ENCODE measurements around the gene ZFPM1.

The ZFPM1 gene

DNA sequence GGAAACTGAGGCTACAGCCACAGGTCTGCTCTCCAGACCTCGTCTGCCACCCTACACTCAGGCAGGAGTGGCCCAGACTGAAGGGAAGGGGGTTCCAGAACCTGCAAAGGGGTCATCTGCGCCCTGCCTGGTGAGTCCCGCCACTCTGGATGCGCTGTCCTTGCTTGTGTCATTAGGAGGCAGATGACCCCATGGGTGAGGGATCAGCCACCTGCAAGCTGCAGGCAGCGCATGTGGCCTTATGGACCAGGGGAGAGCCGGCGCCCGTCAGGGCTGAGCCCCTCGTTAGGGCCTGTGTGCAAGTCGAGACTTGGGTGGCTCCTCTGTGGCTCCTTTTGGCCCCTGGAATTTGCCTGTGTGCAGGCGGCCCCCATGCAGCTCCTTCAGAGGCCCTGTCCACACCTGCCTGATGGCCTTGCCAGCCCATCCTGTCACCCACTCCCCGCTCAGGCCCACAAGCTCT lies 5.7 kb downstream of the ZFPM1 start:
- Histone ChIP-seq H3K27ac (ENCODE audit: low read depth, low read length) (no peak overlapping the region), H3K9me2 (replicated peaks; ENCODE audit: insufficient read depth, low read length) (no peaks in the 10 kb centered on the region), H3K4me3 (ENCODE audit: insufficient read depth, low read length, poor library complexity, severe bottlenecking) (no peak overlapping the region), H3F3A (ENCODE audit: insufficient read depth) (no peaks in the 10 kb centered on the region), H3K9ac (ENCODE audit: low read length) (no peak overlapping the region), H3K4me2 (ENCODE audit: low read depth, low read length, poor library complexity, severe bottlenecking) (no peak overlapping the region), H3K27me3 (ENCODE audit: low read length) (no peaks in the 10 kb centered on the region), H3K79me2 (ENCODE audit: insufficient read depth, low read length) (no peaks in the 10 kb centered on the region), H3K36me3 (ENCODE audit: low read length) (no peaks in the 10 kb centered on the region), H3K9me3 (ENCODE audit: insufficient read depth, low read length) (no peaks in the 10 kb centered on the region), H2AFZ (ENCODE audit: low read depth, low read length, severe bottlenecking) (no peak overlapping the region), H4K20me1 (ENCODE audit: low read depth, low read length) (no peaks in the 10 kb centered on the region)
- TF ChIP-seq EZH2phosphoT487 (conservative IDR thresholded peaks at IDR 0.05; ENCODE audit: low read length), result no peak
- TF ChIP-seq, protein P1, sequence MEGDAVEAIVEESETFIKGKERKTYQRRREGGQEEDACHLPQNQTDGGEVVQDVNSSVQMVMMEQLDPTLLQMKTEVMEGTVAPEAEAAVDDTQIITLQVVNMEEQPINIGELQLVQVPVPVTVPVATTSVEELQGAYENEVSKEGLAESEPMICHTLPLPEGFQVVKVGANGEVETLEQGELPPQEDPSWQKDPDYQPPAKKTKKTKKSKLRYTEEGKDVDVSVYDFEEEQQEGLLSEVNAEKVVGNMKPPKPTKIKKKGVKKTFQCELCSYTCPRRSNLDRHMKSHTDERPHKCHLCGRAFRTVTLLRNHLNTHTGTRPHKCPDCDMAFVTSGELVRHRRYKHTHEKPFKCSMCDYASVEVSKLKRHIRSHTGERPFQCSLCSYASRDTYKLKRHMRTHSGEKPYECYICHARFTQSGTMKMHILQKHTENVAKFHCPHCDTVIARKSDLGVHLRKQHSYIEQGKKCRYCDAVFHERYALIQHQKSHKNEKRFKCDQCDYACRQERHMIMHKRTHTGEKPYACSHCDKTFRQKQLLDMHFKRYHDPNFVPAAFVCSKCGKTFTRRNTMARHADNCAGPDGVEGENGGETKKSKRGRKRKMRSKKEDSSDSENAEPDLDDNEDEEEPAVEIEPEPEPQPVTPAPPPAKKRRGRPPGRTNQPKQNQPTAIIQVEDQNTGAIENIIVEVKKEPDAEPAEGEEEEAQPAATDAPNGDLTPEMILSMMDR (IDR thresholded peaks at IDR 0.05; ENCODE audit: insufficient read depth, low read length, poor library complexity, severe bottlenecking), result no peak

DNA sequence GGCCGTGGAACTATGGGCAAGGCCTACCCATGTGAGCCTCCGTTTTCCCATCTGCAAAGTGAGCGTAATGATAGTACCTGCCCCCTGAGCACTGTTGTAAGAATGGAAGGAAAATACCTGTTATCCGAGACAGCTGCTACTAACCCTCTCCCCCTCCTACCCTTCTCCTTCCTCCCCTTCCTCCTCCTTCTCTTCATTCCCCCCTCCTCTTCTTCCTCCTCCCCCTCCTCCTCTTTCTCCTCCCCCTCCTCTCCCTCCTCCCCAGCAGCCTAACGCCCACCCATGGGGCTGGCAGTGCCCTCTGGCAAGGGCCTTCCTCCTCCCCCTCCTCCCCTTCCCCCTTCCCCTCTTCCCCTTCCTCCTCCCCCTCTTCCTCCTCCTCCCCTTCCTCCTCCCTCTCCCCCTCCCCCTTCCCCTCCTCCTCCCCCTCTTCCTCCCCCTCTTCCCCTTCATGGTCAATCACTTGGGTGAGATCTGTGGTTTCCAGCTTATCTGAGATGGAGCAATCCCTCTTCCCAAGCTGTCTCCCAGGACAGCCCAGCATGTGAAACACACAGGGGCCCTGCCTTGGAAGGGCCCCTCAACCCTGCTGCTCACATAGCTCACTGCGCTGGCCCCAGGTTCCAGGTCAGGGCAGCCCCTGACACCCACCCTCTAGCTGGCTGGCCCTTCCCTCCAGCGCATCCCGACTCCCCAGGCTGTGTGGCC lies 6.4 kb downstream of the ZFPM1 start:
- no peaks in the 10 kb centered on the region for H3F3A ChIP-seq (ENCODE audit: insufficient read depth)
- TF ChIP-seq, protein P1 (IDR thresholded peaks at IDR 0.05; ENCODE audit: insufficient read depth, low read length, poor library complexity, severe bottlenecking), result no peak
- no peak for TF ChIP-seq EZH2phosphoT487 (conservative IDR thresholded peaks at IDR 0.05; ENCODE audit: low read length)
- no peaks in the 10 kb centered on the region for H3K9me3 ChIP-seq (ENCODE audit: insufficient read depth, low read length)
- no peaks in the 10 kb centered on the region for H3K9me2 ChIP-seq (replicated peaks; ENCODE audit: insufficient read depth, low read length)
- H4K20me1 ChIP-seq (ENCODE audit: low read depth, low read length), result no peaks in the 10 kb centered on the region
- no peak overlapping the region for H3K9ac ChIP-seq (ENCODE audit: low read length)
- no peak overlapping the region for H2AFZ ChIP-seq (ENCODE audit: low read depth, low read length, severe bottlenecking)
- H3K4me2 ChIP-seq (ENCODE audit: low read depth, low read length, poor library complexity, severe bottlenecking), result no peak overlapping the region
- no peaks in the 10 kb centered on the region for H3K36me3 ChIP-seq (ENCODE audit: low read length)
- H3K27ac ChIP-seq (ENCODE audit: low read depth, low read length), result no peak overlapping the region
- H3K4me3 ChIP-seq (ENCODE audit: insufficient read depth, low read length, poor library complexity, severe bottlenecking), result no peak overlapping the region
- no peaks in the 10 kb centered on the region for H3K27me3 ChIP-seq (ENCODE audit: low read length)
- no peaks in the 10 kb centered on the region for H3K79me2 ChIP-seq (ENCODE audit: insufficient read depth, low read length)

DNA sequence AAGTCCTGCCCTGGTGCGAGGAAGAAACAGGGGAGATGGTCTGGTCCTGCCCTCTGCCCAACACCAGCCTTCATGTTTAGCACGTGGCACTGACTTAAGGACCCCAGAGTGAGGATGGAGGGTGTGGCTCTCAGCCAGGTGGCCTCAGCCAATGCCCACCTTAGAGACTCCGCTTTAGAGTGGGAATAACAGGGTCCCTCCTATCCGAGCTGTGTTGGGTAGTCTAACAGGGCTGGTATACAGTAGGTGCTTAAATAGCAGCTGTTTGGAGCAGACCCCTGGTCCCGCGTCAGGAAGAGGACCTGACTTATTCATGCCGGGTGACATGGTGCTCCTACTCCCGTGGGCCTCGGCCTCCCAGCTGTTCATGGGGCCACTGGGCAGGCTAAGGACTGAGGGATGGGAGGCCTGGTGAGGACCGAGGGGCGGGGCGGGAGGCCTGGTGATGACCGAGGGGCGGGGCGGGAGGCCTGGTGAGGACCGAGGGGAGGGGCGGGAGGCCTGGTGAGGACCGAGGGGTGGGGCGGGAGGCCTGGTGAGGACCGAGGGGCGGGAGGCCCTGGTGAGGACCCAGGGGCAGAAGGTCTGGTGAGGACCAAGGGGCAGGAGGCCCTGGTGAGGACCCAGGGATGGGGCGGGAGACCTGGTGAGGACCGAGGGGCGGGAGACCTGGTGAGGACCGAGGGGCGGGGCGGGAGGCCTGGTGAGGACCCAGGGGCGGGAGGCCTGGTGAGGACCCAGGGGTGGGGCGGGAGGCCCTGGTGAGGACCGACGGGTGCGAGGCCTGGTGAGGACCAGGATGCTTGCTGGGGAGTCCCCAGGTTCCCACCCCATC lies 7.6 kb downstream of the ZFPM1 start:
- TF ChIP-seq EZH2phosphoT487 (conservative IDR thresholded peaks at IDR 0.05; ENCODE audit: low read length), result no peak
- TF ChIP-seq, protein P1 (IDR thresholded peaks at IDR 0.05; ENCODE audit: insufficient read depth, low read length, poor library complexity, severe bottlenecking), result no peak
- H3K27ac ChIP-seq (ENCODE audit: low read depth, low read length), result no peak overlapping the region
- no peaks in the 10 kb centered on the region for H3F3A ChIP-seq (ENCODE audit: insufficient read depth)
- no peaks in the 10 kb centered on the region for H3K79me2 ChIP-seq (ENCODE audit: insufficient read depth, low read length)
- H3K4me3 ChIP-seq (ENCODE audit: insufficient read depth, low read length, poor library complexity, severe bottlenecking), result no peak overlapping the region
- no peak overlapping the region for H2AFZ ChIP-seq (ENCODE audit: low read depth, low read length, severe bottlenecking)
- H3K27me3 ChIP-seq (ENCODE audit: low read length), result no peaks in the 10 kb centered on the region
- no peaks in the 10 kb centered on the region for H3K36me3 ChIP-seq (ENCODE audit: low read length)
- no peaks in the 10 kb centered on the region for H3K9me2 ChIP-seq (replicated peaks; ENCODE audit: insufficient read depth, low read length)
- H3K9me3 ChIP-seq (ENCODE audit: insufficient read depth, low read length), result no peaks in the 10 kb centered on the region
- no peak overlapping the region for H3K9ac ChIP-seq (ENCODE audit: low read length)
- no peak overlapping the region for H3K4me2 ChIP-seq (ENCODE audit: low read depth, low read length, poor library complexity, severe bottlenecking)
- no peaks in the 10 kb centered on the region for H4K20me1 ChIP-seq (ENCODE audit: low read depth, low read length)

Data from SU-DHL-6 (cell line).